ENCODE results near the gene FRMD3.

FRMD3 gene

GRCh38 chr9:83342006-83342405 lies 196.2 kb downstream of the FRMD3 start:
- H3K4me3 ChIP-seq (ENCODE audit: low read length), result no peak overlapping the region
- no peak for TF ChIP-seq CTCF (IDR thresholded peaks at IDR 0.05; ENCODE audit: insufficient read depth, low read depth, low read length, missing control alignments)
- no peak for DNase-seq (ENCODE audit: low read depth)

GRCh38 chr9:83340451-83340850 lies 197.8 kb downstream of the FRMD3 start:
- TF ChIP-seq CTCF (IDR thresholded peaks at IDR 0.05; ENCODE audit: insufficient read depth, low read depth, low read length, missing control alignments), result no peak
- H3K4me3 ChIP-seq (ENCODE audit: low read length), result no peak overlapping the region
- no peak for DNase-seq (ENCODE audit: low read depth)

- TF ChIP-seq CTCF (IDR thresholded peaks at IDR 0.05; ENCODE audit: insufficient read depth, low read depth, low read length, missing control alignments), result no peak
- no peak overlapping the region for H3K4me3 ChIP-seq (ENCODE audit: low read length)
- DNase-seq (ENCODE audit: low read depth), result no peak
These were observed 198.8 kb downstream of the FRMD3 start for GRCh38 chr9:83339435-83339834.

- DNase-seq (ENCODE audit: low read depth), result no peak
- TF ChIP-seq CTCF (IDR thresholded peaks at IDR 0.05; ENCODE audit: insufficient read depth, low read depth, low read length, missing control alignments), result no peak
- H3K4me3 ChIP-seq (ENCODE audit: low read length), result no peak overlapping the region
These were observed 201.5 kb downstream of the FRMD3 start for GRCh38 chr9:83336706-83337105.

GRCh38 chr9:83334320-83334719 lies 203.9 kb downstream of the FRMD3 start:
- H3K4me3 ChIP-seq (ENCODE audit: low read length), result no peak overlapping the region
- DNase-seq (ENCODE audit: low read depth), result peak; percentile 82
- TF ChIP-seq CTCF (IDR thresholded peaks at IDR 0.05; ENCODE audit: insufficient read depth, low read depth, low read length, missing control alignments), result peak; percentile 81

- no peak overlapping the region for H3K4me3 ChIP-seq (ENCODE audit: low read length)
- TF ChIP-seq CTCF (IDR thresholded peaks at IDR 0.05; ENCODE audit: insufficient read depth, low read depth, low read length, missing control alignments), result no peak
- DNase-seq (ENCODE audit: low read depth), result no peak
These were observed 207.7 kb downstream of the FRMD3 start for GRCh38 chr9:83330207-83331196.

Data from epithelial cell of esophagus (primary cell).